Body of pancreas (tissue), 4 donors: ENCODE results near the gene HAPLN2.

ENCODE experiments used
- POLR2A ChIP-seq, 3 donors: fragments of 450-650 bp; IDR thresholded peaks; one replicate each; pipeline ENCODE4 v1.6.1; 2016; ENCODE audit warnings: antibody characterized with exemption in 3 of 3, mild to moderate bottlenecking in 2 of 3
- TF ChIP-seq, protein P1 (sequence below), 7 experiments: fragments of 450-650 bp in 4 of 7; fragments of 200-600 bp in 3 of 7; sonication (generic) in 3 of 7; IDR thresholded peaks; one replicate each; pipeline ENCODE4 v1.5.1; 2016 to 2019; ENCODE audit warnings: antibody characterized with exemption in 7 of 7

GRCh38 chr1:156673387-156674121 is 54.3 kb downstream of the HAPLN2 start:
- TF ChIP-seq, protein P1, sequence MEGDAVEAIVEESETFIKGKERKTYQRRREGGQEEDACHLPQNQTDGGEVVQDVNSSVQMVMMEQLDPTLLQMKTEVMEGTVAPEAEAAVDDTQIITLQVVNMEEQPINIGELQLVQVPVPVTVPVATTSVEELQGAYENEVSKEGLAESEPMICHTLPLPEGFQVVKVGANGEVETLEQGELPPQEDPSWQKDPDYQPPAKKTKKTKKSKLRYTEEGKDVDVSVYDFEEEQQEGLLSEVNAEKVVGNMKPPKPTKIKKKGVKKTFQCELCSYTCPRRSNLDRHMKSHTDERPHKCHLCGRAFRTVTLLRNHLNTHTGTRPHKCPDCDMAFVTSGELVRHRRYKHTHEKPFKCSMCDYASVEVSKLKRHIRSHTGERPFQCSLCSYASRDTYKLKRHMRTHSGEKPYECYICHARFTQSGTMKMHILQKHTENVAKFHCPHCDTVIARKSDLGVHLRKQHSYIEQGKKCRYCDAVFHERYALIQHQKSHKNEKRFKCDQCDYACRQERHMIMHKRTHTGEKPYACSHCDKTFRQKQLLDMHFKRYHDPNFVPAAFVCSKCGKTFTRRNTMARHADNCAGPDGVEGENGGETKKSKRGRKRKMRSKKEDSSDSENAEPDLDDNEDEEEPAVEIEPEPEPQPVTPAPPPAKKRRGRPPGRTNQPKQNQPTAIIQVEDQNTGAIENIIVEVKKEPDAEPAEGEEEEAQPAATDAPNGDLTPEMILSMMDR (IDR thresholded peaks at IDR 0.05): no peak
- no peak for TF ChIP-seq POLR2A (IDR thresholded peaks at IDR 0.05)
